ENCODE data around the gene CD37.
"Not testable (repeated sequence)": the region's sequence is repeated elsewhere in the genome, so short reads cannot be mapped to it uniquely, and the experiment has no call there.

Gene CD37

DNA sequence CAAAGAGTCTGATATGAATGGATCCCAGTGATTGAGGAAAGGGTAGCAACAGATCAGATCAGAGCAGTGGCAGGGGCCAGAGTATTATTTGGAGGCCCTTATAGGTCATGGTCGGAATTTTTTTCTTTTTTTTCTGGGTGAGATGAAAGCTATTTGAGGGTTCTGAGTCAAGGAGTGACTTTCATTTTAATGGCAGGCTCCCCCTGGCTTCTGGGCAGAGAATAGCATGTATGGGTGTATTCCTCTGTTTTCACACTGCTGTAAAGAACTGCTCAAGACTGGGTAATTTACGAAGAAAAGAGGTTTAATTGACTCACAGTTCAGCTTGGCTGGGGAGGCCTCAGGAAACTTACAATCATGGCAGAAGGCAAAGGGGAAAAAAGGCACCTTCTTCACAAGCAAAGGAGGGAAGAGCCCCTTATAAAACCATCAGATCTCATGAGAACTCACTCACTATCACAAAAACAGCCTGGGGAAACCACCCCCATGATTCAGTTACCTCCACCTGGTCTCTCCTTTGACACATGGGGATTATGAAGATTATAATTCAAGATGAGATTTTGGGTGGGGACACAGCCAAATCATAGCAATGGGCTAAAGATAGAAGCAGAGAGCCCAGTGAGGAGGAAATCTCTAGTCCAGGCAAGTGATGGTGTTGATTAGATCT lies 7.2 kb upstream of the CD37 start:
- no peaks in the 10 kb centered on the region for H3K27me3 Mint-ChIP-seq (ENCODE audit: low read depth)
- H3K36me3 Mint-ChIP-seq (ENCODE audit: low read depth) = peaks cover 42% of the 10 kb centered on the region
- no peaks in the 10 kb centered on the region for H3K4me1 Mint-ChIP-seq
- H3K27ac Mint-ChIP-seq = no peak overlapping the region
- peaks cover 5% of the 10 kb centered on the region for H3K9me3 Mint-ChIP-seq
- no peak overlapping the region for H3K4me3 Mint-ChIP-seq
- TF ChIP-seq, protein P1, sequence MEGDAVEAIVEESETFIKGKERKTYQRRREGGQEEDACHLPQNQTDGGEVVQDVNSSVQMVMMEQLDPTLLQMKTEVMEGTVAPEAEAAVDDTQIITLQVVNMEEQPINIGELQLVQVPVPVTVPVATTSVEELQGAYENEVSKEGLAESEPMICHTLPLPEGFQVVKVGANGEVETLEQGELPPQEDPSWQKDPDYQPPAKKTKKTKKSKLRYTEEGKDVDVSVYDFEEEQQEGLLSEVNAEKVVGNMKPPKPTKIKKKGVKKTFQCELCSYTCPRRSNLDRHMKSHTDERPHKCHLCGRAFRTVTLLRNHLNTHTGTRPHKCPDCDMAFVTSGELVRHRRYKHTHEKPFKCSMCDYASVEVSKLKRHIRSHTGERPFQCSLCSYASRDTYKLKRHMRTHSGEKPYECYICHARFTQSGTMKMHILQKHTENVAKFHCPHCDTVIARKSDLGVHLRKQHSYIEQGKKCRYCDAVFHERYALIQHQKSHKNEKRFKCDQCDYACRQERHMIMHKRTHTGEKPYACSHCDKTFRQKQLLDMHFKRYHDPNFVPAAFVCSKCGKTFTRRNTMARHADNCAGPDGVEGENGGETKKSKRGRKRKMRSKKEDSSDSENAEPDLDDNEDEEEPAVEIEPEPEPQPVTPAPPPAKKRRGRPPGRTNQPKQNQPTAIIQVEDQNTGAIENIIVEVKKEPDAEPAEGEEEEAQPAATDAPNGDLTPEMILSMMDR (IDR thresholded peaks at IDR 0.05; ENCODE audit: unreplicated experiment in 3 of 3) = peak; percentile 18 to 45 (median 22)

- no peak overlapping the region for H3K27ac Mint-ChIP-seq
- TF ChIP-seq, protein P1 (IDR thresholded peaks at IDR 0.05; ENCODE audit: unreplicated experiment in 3 of 3) = no peak
- peaks cover 35% of the 10 kb centered on the region for H3K36me3 Mint-ChIP-seq (ENCODE audit: low read depth)
- no peaks in the 10 kb centered on the region for H3K27me3 Mint-ChIP-seq (ENCODE audit: low read depth)
- H3K4me1 Mint-ChIP-seq = no peaks in the 10 kb centered on the region
- no peak overlapping the region for H3K4me3 Mint-ChIP-seq
- no peaks in the 10 kb centered on the region for H3K9me3 Mint-ChIP-seq
Observed at GRCh38 chr19:49328741-49329140, 6.5 kb upstream of the CD37 start.

DNA sequence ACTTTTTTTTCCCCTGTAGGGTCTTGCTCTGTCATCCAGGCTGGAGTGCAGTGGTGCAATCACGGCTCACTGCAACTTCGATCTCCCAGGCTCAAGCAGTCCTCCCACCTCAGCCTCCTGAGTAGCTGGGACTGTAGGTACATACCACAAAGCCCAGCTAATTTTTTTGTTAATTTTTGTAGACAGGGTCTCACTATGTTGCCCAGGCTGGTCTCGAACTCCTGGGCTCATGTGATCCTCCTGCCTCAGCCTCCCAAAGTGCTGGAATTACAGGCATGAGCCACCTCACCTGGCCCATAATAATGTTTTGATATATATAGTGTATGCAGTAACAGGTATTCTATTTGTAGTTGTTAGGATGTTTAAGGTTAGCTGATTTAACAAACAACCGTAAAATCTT lies 4.0 kb upstream of the CD37 start:
- H3K27me3 Mint-ChIP-seq (ENCODE audit: low read depth); H3K4me3 Mint-ChIP-seq; H3K9me3 Mint-ChIP-seq; H3K4me1 Mint-ChIP-seq: not testable (repeated sequence)
- H3K27ac Mint-ChIP-seq = peak overlapping the region in 2 of 3 experiments; percentile 62 to 69
- H3K36me3 Mint-ChIP-seq (ENCODE audit: low read depth) = peaks cover 28% of the 10 kb centered on the region

- Mint-ChIP-seq H3K27me3 (ENCODE audit: low read depth) (peaks cover 3% of the 10 kb centered on the region), H3K4me1 (no peaks in the 10 kb centered on the region), H3K4me3 (no peak overlapping the region), H3K36me3 (ENCODE audit: low read depth) (peaks cover 26% of the 10 kb centered on the region), H3K27ac (peak overlapping the region in 2 of 3 experiments; percentile 62 to 69), H3K9me3 (no peaks in the 10 kb centered on the region)
- TF ChIP-seq, protein P1 (IDR thresholded peaks at IDR 0.05; ENCODE audit: unreplicated experiment in 3 of 3) = no peak
Observed at GRCh38 chr19:49331616-49332055, 3.6 kb upstream of the CD37 start.

GRCh38 chr19:49332691-49333417 lies 2.4 kb upstream of the CD37 start:
- not testable (repeated sequence) for H3K9me3 Mint-ChIP-seq; H3K27me3 Mint-ChIP-seq (ENCODE audit: low read depth); H3K4me1 Mint-ChIP-seq; H3K27ac Mint-ChIP-seq; H3K4me3 Mint-ChIP-seq
- peaks cover 20% of the 10 kb centered on the region for H3K36me3 Mint-ChIP-seq (ENCODE audit: low read depth)

- peaks cover 15% of the 10 kb centered on the region for H3K36me3 Mint-ChIP-seq (ENCODE audit: low read depth)
- H3K4me3 Mint-ChIP-seq = no peak overlapping the region
- peaks cover 3% of the 10 kb centered on the region for H3K27me3 Mint-ChIP-seq (ENCODE audit: low read depth)
- no peaks in the 10 kb centered on the region for H3K9me3 Mint-ChIP-seq
- no peaks in the 10 kb centered on the region for H3K4me1 Mint-ChIP-seq
- H3K27ac Mint-ChIP-seq = no peak overlapping the region
- TF ChIP-seq, protein P1 (IDR thresholded peaks at IDR 0.05; ENCODE audit: unreplicated experiment in 3 of 3) = no peak
Observed at GRCh38 chr19:49333418-49333805, 1.8 kb upstream of the CD37 start.

Data from nephron (organoid).